Endothelial cell of umbilical vein (primary cell): ENCODE data around the gene CELSR1.

Experiments used
- EZH2 ChIP-seq: IDR thresholded peaks from 2 replicates; pipeline ENCODE4 v1.6.1; 2012; ENCODE audit warnings: borderline replicate concordance, low read depth, mild to moderate bottlenecking, moderate library complexity, low read length, inconsistent platforms; ENCODE audit not compliant: severe bottlenecking
- JUN ChIP-seq: IDR thresholded peaks from 2 replicates; pipeline ENCODE4 v1.6.1; 2011; ENCODE audit warnings: borderline replicate concordance, low read depth; ENCODE audit not compliant: insufficient read length, insufficient read depth
- MYC ChIP-seq: IDR thresholded peaks from one replicate; pipeline ENCODE4 v1.6.1; 2011; ENCODE audit warnings: mild to moderate bottlenecking, low read depth, low read length
- POLR2A ChIP-seq: IDR thresholded peaks from 2 replicates; pipeline ENCODE4 v1.6.1; 2012; ENCODE audit warnings: low read depth, mild to moderate bottlenecking, control low read depth, low read length
- POLR2AphosphoS5 ChIP-seq: IDR thresholded peaks from 2 replicates; pipeline ENCODE4 v1.6.1; 2012; ENCODE audit warnings: low read depth, mild to moderate bottlenecking, control low read depth, low read length, moderate library complexity; ENCODE audit not compliant: insufficient read depth
- TF ChIP-seq, protein P1 (sequence below), 2 donors: IDR thresholded peaks; 1 replicate in 1 of 2; 2 replicates in 1 of 2; pipeline ENCODE4 v1.5.1; 2011; ENCODE audit warnings: low read length in 2 of 2, mild to moderate bottlenecking in 2 of 2, moderate library complexity in 2 of 2, control low read depth in 1 of 2, inconsistent platforms in 1 of 2, low read depth in 1 of 2; ENCODE audit not compliant: insufficient read depth in 1 of 2; ENCODE audit errors: extremely low read depth in 1 of 2

DNA sequence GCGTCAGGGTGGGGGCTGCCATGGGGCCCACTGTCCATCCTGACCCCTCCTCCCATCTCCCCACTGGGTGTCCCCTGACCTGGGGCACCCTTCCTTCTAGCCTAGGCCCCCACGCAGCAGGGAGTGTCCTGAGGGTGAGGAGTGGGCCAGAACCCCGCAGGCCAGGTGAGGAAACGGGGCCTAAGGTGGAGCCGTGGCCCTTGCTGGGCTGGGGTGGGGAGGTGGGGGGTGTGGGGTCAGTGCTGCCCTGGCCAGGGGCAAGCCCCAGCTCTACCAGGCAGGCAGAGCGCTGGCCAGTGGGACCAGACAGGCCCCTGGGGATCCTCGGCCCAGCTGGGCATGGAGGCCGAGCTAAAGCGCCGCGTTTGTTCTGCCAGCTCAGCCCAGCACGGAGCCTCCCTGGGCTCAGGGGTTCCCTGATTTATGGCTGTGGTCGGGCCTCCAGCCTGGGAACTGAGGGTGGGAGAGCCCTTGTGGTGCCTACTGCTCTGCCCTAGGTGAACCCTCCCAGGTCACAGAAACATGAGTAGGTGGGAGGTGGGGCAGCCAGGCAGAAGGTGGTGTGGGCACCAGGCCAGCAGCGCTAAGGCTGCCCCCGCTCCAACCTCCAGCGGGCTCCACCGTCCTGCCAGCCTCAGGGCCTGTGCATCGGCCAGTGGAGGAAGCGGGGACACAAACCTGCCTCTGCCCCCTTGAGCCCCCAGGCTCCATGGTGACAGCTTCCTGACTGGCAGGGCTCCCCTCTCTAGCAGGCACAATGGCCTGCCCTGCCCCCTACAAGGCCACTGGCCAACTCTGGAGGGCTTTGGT is 179.5 kb downstream of the CELSR1 start:
- TF ChIP-seq, protein P1, sequence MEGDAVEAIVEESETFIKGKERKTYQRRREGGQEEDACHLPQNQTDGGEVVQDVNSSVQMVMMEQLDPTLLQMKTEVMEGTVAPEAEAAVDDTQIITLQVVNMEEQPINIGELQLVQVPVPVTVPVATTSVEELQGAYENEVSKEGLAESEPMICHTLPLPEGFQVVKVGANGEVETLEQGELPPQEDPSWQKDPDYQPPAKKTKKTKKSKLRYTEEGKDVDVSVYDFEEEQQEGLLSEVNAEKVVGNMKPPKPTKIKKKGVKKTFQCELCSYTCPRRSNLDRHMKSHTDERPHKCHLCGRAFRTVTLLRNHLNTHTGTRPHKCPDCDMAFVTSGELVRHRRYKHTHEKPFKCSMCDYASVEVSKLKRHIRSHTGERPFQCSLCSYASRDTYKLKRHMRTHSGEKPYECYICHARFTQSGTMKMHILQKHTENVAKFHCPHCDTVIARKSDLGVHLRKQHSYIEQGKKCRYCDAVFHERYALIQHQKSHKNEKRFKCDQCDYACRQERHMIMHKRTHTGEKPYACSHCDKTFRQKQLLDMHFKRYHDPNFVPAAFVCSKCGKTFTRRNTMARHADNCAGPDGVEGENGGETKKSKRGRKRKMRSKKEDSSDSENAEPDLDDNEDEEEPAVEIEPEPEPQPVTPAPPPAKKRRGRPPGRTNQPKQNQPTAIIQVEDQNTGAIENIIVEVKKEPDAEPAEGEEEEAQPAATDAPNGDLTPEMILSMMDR (IDR thresholded peaks at IDR 0.05; ENCODE audit: extremely low read depth in 1 of 2, insufficient read depth in 1 of 2, low read depth in 1 of 2, low read length in 2 of 2) = no peak
- TF ChIP-seq POLR2A = no peak
- no peak for TF ChIP-seq EZH2
- TF ChIP-seq JUN = no peak
- TF ChIP-seq MYC = no peak
- no peak for TF ChIP-seq POLR2AphosphoS5
